K562 (cell line): Measurements from ENCODE around the gene CMIP.

Source experiments
- CTCF ChIP-seq, 3 experiments: IDR thresholded peaks in 2 of 3; conservative IDR thresholded peaks in 1 of 3; 2 replicates each; pipeline ENCODE4 v1.5.1; 2011 to 2012; ENCODE audit warnings: low read length in 3 of 3, mild to moderate bottlenecking in 3 of 3, control low read depth in 2 of 3, improper control_type of control experiment in 1 of 3, inconsistent platforms in 1 of 3, low read depth in 1 of 3, mixed read lengths in 1 of 3, moderate library complexity in 1 of 3; ENCODE audit not compliant: insufficient read depth in 2 of 3
- E2F6 ChIP-seq, 2 experiments: IDR thresholded peaks; 2 replicates each; pipeline ENCODE4 v1.6.1; 2011; ENCODE audit warnings: borderline replicate concordance in 1 of 2, control low read depth in 1 of 2, low read depth in 1 of 2, low read length in 1 of 2, mild to moderate bottlenecking in 1 of 2, mixed read lengths in 1 of 2, moderate library complexity in 1 of 2; ENCODE audit not compliant: insufficient read depth in 1 of 2, insufficient read length in 1 of 2, poor library complexity in 1 of 2, severe bottlenecking in 1 of 2; ENCODE audit errors: extremely low read depth in 1 of 2
- ELF2 ChIP-seq: fragments of 250-450 bp; sonication (Bioruptor Pico); IDR thresholded peaks from 2 replicates; pipeline ENCODE4 v1.5.0; 2021; ENCODE audit warnings: mild to moderate bottlenecking
- IRF1 ChIP-seq: sonication (generic); formaldehyde crosslinking; IDR thresholded peaks from 2 replicates; pipeline ENCODE4 v1.8.0; 2022; ENCODE audit warnings: missing genetic modification reagents, mild to moderate bottlenecking, borderline replicate concordance
- POLR2A ChIP-seq: fragments of 450-650 bp; conservative IDR thresholded peaks from 2 replicates; pipeline ENCODE4 v1.6.1; 2016
- PREB ChIP-seq: sonication (generic); formaldehyde crosslinking; IDR thresholded peaks from 2 replicates; pipeline ENCODE4 v1.8.1; 2023; ENCODE audit warnings: mild to moderate bottlenecking, missing genetic modification reagents
- SMARCA4 ChIP-seq: fragments of 450-650 bp; IDR thresholded peaks from 2 replicates; pipeline ENCODE4 v1.6.1; 2016
- TAF1 ChIP-seq: IDR thresholded peaks from 2 replicates; pipeline ENCODE4 v1.6.1; 2011; ENCODE audit warnings: mild to moderate bottlenecking, low read length, moderate library complexity; ENCODE audit not compliant: insufficient read depth, control insufficient read depth, severe bottlenecking; ENCODE audit errors: extremely low read depth
- ZNF224 ChIP-seq: sonication (generic); formaldehyde crosslinking; IDR thresholded peaks from 2 replicates; pipeline ENCODE4 v1.8.0; 2022; ENCODE audit warnings: mild to moderate bottlenecking, missing genetic modification reagents
- ZNF668 ChIP-seq: fragments of 250-450 bp; sonication (Bioruptor Pico); IDR thresholded peaks from 2 replicates; pipeline ENCODE4 v1.8.0; 2022; ENCODE audit warnings: mild to moderate bottlenecking, inconsistent platforms
- TF ChIP-seq, protein P1 (sequence below): fragments of 450-650 bp; formaldehyde crosslinking; IDR thresholded peaks from 2 replicates; pipeline ENCODE4 v1.4.0; 2022; ENCODE audit warnings: mild to moderate bottlenecking, moderate library complexity
- TF ChIP-seq, protein P2 (sequence below): sonication (generic); formaldehyde crosslinking; IDR thresholded peaks from 2 replicates; pipeline ENCODE4 v1.8.1; 2023; ENCODE audit warnings: mild to moderate bottlenecking, missing genetic modification reagents
- TF ChIP-seq, protein P3 (sequence below): IDR thresholded peaks from 2 replicates; pipeline ENCODE4 v1.6.1; 2011; ENCODE audit warnings: borderline replicate concordance, low read depth, mild to moderate bottlenecking, moderate library complexity, low read length; ENCODE audit not compliant: insufficient read depth, poor library complexity, severe bottlenecking
- TF ChIP-seq, protein P4 (sequence below): fragments of 250-450 bp; sonication (Bioruptor Pico); IDR thresholded peaks from 2 replicates; pipeline ENCODE4 v1.5.1; 2021; ENCODE audit warnings: mild to moderate bottlenecking

GRCh38 chr16:81472391-81472790 lies 27.8 kb downstream of the CMIP start:
- TF ChIP-seq CTCF (IDR thresholded peaks at IDR 0.05 in 2 of 3, conservative IDR thresholded peaks at IDR 0.05 in 1 of 3; ENCODE audit: insufficient read depth in 2 of 3, low read depth in 1 of 3, low read length in 3 of 3), result no peak
- TF ChIP-seq, protein P1, sequence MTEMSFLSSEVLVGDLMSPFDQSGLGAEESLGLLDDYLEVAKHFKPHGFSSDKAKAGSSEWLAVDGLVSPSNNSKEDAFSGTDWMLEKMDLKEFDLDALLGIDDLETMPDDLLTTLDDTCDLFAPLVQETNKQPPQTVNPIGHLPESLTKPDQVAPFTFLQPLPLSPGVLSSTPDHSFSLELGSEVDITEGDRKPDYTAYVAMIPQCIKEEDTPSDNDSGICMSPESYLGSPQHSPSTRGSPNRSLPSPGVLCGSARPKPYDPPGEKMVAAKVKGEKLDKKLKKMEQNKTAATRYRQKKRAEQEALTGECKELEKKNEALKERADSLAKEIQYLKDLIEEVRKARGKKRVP (CRISPR knock-in tag), result no peak
- TF ChIP-seq, protein P2, sequence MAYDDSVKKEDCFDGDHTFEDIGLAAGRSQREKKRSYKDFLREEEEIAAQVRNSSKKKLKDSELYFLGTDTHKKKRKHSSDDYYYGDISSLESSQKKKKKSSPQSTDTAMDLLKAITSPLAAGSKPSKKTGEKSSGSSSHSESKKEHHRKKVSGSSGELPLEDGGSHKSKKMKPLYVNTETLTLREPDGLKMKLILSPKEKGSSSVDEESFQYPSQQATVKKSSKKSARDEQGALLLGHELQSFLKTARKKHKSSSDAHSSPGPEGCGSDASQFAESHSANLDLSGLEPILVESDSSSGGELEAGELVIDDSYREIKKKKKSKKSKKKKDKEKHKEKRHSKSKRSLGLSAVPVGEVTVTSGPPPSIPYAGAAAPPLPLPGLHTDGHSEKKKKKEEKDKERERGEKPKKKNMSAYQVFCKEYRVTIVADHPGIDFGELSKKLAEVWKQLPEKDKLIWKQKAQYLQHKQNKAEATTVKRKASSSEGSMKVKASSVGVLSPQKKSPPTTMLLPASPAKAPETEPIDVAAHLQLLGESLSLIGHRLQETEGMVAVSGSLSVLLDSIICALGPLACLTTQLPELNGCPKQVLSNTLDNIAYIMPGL (CRISPR knock-in tag), result no peak
- TF ChIP-seq TAF1, result no peak
- TF ChIP-seq ZNF668, result no peak
- TF ChIP-seq ELF2 (CRISPR knock-in tag), result no peak
- TF ChIP-seq SMARCA4, result no peak
- no peak for TF ChIP-seq PREB
- TF ChIP-seq ZNF224 (CRISPR knock-in tag), result no peak
- TF ChIP-seq POLR2A, result no peak
- TF ChIP-seq, protein P3, sequence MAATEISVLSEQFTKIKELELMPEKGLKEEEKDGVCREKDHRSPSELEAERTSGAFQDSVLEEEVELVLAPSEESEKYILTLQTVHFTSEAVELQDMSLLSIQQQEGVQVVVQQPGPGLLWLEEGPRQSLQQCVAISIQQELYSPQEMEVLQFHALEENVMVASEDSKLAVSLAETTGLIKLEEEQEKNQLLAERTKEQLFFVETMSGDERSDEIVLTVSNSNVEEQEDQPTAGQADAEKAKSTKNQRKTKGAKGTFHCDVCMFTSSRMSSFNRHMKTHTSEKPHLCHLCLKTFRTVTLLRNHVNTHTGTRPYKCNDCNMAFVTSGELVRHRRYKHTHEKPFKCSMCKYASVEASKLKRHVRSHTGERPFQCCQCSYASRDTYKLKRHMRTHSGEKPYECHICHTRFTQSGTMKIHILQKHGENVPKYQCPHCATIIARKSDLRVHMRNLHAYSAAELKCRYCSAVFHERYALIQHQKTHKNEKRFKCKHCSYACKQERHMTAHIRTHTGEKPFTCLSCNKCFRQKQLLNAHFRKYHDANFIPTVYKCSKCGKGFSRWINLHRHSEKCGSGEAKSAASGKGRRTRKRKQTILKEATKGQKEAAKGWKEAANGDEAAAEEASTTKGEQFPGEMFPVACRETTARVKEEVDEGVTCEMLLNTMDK, result no peak
- no peak for TF ChIP-seq IRF1 (CRISPR knock-in tag)
- no peak for TF ChIP-seq E2F6 (IDR thresholded peaks at IDR 0.05; ENCODE audit: borderline replicate concordance in 1 of 2, extremely low read depth in 1 of 2, insufficient read depth in 1 of 2, insufficient read length in 1 of 2, low read depth in 1 of 2, low read length in 1 of 2, poor library complexity in 1 of 2, severe bottlenecking in 1 of 2)
- TF ChIP-seq, protein P4, sequence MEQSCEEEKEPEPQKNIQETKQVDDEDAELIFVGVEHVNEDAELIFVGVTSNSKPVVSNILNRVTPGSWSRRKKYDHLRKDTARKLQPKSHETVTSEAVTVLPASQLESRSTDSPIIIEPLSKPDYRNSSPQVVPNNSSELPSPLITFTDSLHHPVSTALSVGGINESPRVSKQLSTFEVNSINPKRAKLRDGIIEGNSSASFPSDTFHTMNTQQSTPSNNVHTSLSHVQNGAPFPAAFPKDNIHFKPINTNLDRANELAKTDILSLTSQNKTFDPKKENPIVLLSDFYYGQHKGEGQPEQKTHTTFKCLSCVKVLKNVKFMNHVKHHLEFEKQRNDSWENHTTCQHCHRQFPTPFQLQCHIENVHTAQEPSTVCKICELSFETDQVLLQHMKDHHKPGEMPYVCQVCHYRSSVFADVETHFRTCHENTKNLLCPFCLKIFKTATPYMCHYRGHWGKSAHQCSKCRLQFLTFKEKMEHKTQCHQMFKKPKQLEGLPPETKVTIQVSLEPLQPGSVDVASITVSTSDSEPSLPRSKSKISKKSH, result no peak
